HepG2 (cell line): ENCODE measurements around the gene MYO3A.

ENCODE experiments used
- BRCA1 ChIP-seq: sonication (generic); formaldehyde crosslinking; IDR thresholded peaks from 2 replicates; pipeline ENCODE4 v1.4.0; 2020; ENCODE audit warnings: missing genetic modification reagents
- DNMT3B ChIP-seq: conservative IDR thresholded peaks from 2 replicates; pipeline ENCODE4 v1.6.1; 2016; ENCODE audit warnings: missing biosample characterization, control low read depth
- FOXO4 ChIP-seq: sonication (generic); formaldehyde crosslinking; conservative IDR thresholded peaks from 2 replicates; pipeline ENCODE4 v1.8.1; 2023; ENCODE audit warnings: missing genetic modification reagents
- NONO ChIP-seq, 2 experiments: fragments of 450-650 bp in 1 of 2; sonication (generic) in 1 of 2; formaldehyde crosslinking in 1 of 2; IDR thresholded peaks in 1 of 2; conservative IDR thresholded peaks in 1 of 2; 2 replicates each; pipeline versions ENCODE4 v1.6.1 to v1.8.0; 2017 to 2022; ENCODE audit warnings: mild to moderate bottlenecking in 1 of 2, missing genetic modification reagents in 1 of 2, moderate library complexity in 1 of 2
- ZBTB21 ChIP-seq: sonication (generic); formaldehyde crosslinking; IDR thresholded peaks from 2 replicates; pipeline ENCODE4 v1.4.0; 2020; ENCODE audit warnings: missing genetic modification reagents
- ZNF354B ChIP-seq: sonication (generic); formaldehyde crosslinking; IDR thresholded peaks from 2 replicates; pipeline ENCODE4 v1.8.0; 2022; ENCODE audit warnings: mild to moderate bottlenecking, missing genetic modification reagents

GRCh38 chr10:26046073-26046700 is 112.2 kb downstream of the MYO3A start:
- TF ChIP-seq DNMT3B, result no peak
- no peak for TF ChIP-seq FOXO4 (CRISPR knock-in tag)
- TF ChIP-seq NONO (IDR thresholded peaks at IDR 0.05), result no peak
- no peak for TF ChIP-seq NONO (CRISPR knock-in tag; conservative IDR thresholded peaks at IDR 0.05)
- TF ChIP-seq ZNF354B, result no peak
- TF ChIP-seq BRCA1 (CRISPR knock-in tag), result no peak
- TF ChIP-seq ZBTB21 (CRISPR knock-in tag), result no peak
